ENCODE results near the gene TSPY1.
"Not testable (repeated sequence)": the region's sequence is repeated elsewhere in the genome, so short reads cannot be mapped to it uniquely, and the experiment has no call there.

Gene TSPY1, protein sequence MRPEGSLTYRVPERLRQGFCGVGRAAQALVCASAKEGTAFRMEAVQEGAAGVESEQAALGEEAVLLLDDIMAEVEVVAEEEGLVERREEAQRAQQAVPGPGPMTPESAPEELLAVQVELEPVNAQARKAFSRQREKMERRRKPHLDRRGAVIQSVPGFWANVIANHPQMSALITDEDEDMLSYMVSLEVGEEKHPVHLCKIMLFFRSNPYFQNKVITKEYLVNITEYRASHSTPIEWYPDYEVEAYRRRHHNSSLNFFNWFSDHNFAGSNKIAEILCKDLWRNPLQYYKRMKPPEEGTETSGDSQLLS

GRCh38 chrY:9466655-9467054, at the start of gene TSPY1:
Gene TSPY1 (plus strand): TSS chrY:9466955. CDS start chrY:9467001, 46 bp downstream.
- POLR2A ChIA-PET (ENCODE audit: low non-redundant PET), result not testable (repeated sequence)

DNA sequence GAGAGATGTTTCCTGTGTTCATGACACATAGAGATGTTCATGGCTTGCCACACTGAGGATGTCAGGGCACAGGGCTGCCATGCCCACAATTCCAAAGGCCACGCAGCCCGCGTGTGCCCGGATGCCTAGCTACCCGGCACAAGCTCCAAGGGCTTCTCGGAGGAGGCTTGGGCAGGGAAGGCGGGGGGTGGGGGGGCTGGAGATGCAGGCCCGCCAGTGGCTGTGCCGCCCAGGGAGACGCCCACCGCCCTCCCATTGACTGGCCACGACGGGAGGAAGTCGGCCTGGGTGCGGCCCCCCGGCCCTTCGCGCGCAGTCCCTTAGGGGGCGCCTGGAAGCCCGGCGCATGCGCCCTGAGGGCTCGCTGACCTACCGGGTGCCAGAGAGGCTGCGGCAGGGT, 20.2 kb downstream of the TSPY1 start, which contains the start of gene TSPY9:
Gene TSPY9 (plus strand): TSS at position 301 of the 400 bp plus-strand sequence. CDS start 46 bp downstream, at position 347.
- CTCF ChIA-PET; POLR2A ChIA-PET (ENCODE audit: low non-redundant PET); H3K27ac ChIP-seq; DNase-seq (ENCODE audit: low spot score): not testable (repeated sequence)

More at GRCh38 chrY:9466655-9467054, at the start of gene TSPY1:
- DNase-seq (ENCODE audit: low spot score); H3K27ac ChIP-seq; CTCF ChIA-PET: not testable (repeated sequence)

DNA sequence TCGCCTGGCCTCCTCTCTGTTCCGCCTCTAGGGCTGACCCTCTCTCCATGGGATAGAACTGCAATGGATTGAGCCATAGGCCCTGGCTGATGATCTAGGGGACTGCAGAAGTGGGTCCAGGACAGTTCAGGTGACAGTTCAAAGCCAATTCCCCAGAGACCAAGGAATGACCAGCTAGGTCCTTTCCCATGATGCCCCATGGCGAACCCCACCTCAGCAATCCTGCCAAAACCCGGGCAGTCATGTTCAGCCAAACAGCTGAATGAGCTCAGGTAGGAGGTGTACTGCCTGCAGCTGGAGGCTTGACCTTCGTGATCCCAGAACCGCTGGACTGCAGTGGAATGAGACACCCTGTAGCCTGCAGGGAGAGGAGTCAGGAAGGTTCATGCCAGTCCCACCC, 37.6 kb downstream of the TSPY1 start:
- POLR2A ChIA-PET (ENCODE audit: low non-redundant PET); H3K27ac ChIP-seq; CTCF ChIA-PET; DNase-seq (ENCODE audit: low spot score): not testable (repeated sequence)

- CTCF ChIA-PET; H3K27ac ChIP-seq; POLR2A ChIA-PET (ENCODE audit: low non-redundant PET); DNase-seq (ENCODE audit: low spot score): not testable (repeated sequence)
Observed at GRCh38 chrY:9516287-9516686, 49.5 kb downstream of the TSPY1 start.

Measured in RWPE1 (cell line).